ENCODE measurements around the gene TP53I11. TPM values are rescaled to one million over a fixed set of nuclear protein-coding genes. Genes with fewer than 3 reads are reported as not detected.
A peak's percentile ranks its signal among the peaks of the same experiment; 100 is the strongest.

The TP53I11 gene
- total and polyA plus RNA-seq, 2 experiments from 2014 or later = 23.5 to 43.9 TPM

GRCh38 chr11:44903035-44903434, 47.6 kb downstream of the TP53I11 start:
- Mint-ChIP-seq H3K4me1 (peaks cover 32% of the 10 kb centered on the region), H3K27me3 (ENCODE audit: insufficient read depth, low read depth, poor library complexity) (peaks cover 20% of the 10 kb centered on the region), H3K36me3 (ENCODE audit: low read depth) (peaks cover 17% of the 10 kb centered on the region; the same call in 2 of the 3 replicates), H3K4me3 (no peak overlapping the region), H3K9me3 (peaks cover 16% of the 10 kb centered on the region; the same call in 2 of the 3 replicates), H3K27ac (no peak overlapping the region; the same call in 1 of the 2 replicates)
- DNase-seq (ENCODE audit: low spot score) (no peak), ATAC-seq (no peak)
- Histone ChIP-seq H3K4me1 (ENCODE audit: insufficient read depth) (peaks cover 23% of the 10 kb centered on the region), H3K4me2 (no peak overlapping the region), H3K4me3 (no peak overlapping the region), H2AFZ (no peak overlapping the region), H3K36me3 (ENCODE audit: insufficient read depth) (no peaks in the 10 kb centered on the region), H3K79me2 (replicated peaks; ENCODE audit: insufficient read depth) (no peaks in the 10 kb centered on the region), H3K27ac (ENCODE audit: low read depth) (no peak overlapping the region), H3K9me2 (ENCODE audit: insufficient read depth) (peaks cover 4% of the 10 kb centered on the region; the same call in 1 of the 2 replicates), H3K27me3 (ENCODE audit: insufficient read depth) (no peaks in the 10 kb centered on the region), H3F3A (replicated peaks; ENCODE audit: low read depth) (0 out of 2 replicates have a peak, but pooled peaks cover 4% of the 10 kb centered on the region), H4K20me1 (replicated peaks; ENCODE audit: insufficient read depth) (no peaks in the 10 kb centered on the region)
- TF ChIP-seq ETS1 (IDR thresholded peaks at IDR 0.05) (no peak), CTCF (conservative IDR thresholded peaks at IDR 0.05; ENCODE audit: low read depth in 2 of 2) (0 out of 4 replicates have a peak, but pooled peaks of 1 of the 2 experiments have one; percentile 31)

GRCh38 chr11:44901786-44902185, 48.9 kb downstream of the TP53I11 start:
- TF ChIP-seq CREB1 (CRISPR knock-in tag; IDR thresholded peaks at IDR 0.05; ENCODE audit: low read depth) = no peak
- no peak for TF ChIP-seq EZH2 (IDR thresholded peaks at IDR 0.05; ENCODE audit: low read depth, unreplicated experiment)
- no peak for TF ChIP-seq JUNB (IDR thresholded peaks at IDR 0.05; ENCODE audit: unreplicated experiment)
- no peak for TF ChIP-seq ZNF462 (CRISPR knock-in tag; IDR thresholded peaks at IDR 0.05)
- no peak for TF ChIP-seq POLR2AphosphoS5 (IDR thresholded peaks at IDR 0.05; ENCODE audit: low read depth)
- Histone ChIP-seq H3K79me2 (replicated peaks; ENCODE audit: insufficient read depth) (no peaks in the 10 kb centered on the region), H4K20me1 (replicated peaks; ENCODE audit: insufficient read depth) (no peaks in the 10 kb centered on the region), H2AFZ (no peak overlapping the region), H3K27ac (ENCODE audit: low read depth) (no peak overlapping the region), H3F3A (replicated peaks; ENCODE audit: low read depth) (0 out of 2 replicates have a peak, but pooled peaks cover 4% of the 10 kb centered on the region), H3K4me1 (ENCODE audit: insufficient read depth) (peaks cover 23% of the 10 kb centered on the region), H3K36me3 (ENCODE audit: insufficient read depth) (no peaks in the 10 kb centered on the region), H3K9me2 (ENCODE audit: insufficient read depth) (peaks cover 4% of the 10 kb centered on the region; the same call in 1 of the 2 replicates), H3K4me2 (no peak overlapping the region), H3K4me3 (no peak overlapping the region), H3K27me3 (ENCODE audit: insufficient read depth) (no peaks in the 10 kb centered on the region)
- no peak overlapping the region for H3K4me3 Mint-ChIP-seq
- H3K36me3 Mint-ChIP-seq (ENCODE audit: low read depth) = peaks cover 17% of the 10 kb centered on the region; the same call in 2 of the 3 replicates
- peaks cover 16% of the 10 kb centered on the region; the same call in 2 of the 3 replicates for H3K9me3 Mint-ChIP-seq
- H3K27me3 Mint-ChIP-seq (ENCODE audit: insufficient read depth, low read depth, poor library complexity) = peaks cover 19% of the 10 kb centered on the region
- H3K27ac Mint-ChIP-seq = no peak overlapping the region
- no peak for DNase-seq (ENCODE audit: low spot score)
- peaks cover 24% of the 10 kb centered on the region for H3K4me1 Mint-ChIP-seq
- ATAC-seq = no peak

Data from GM23338 (cell line).